NCI-H82 (cell line): ENCODE data around the gene FASN.
"Not testable (repeated sequence)": the region's sequence is repeated elsewhere in the genome, so short reads cannot be mapped to it uniquely, and the experiment has no call there.

ENCODE experiments used
- DNase-seq: peaks from one replicate; lab custom pipeline; 2025; lab: John Stamatoyannopoulos, UW

FASN gene

GRCh38 chr17:82098169-82098938 is at the start of gene FASN:
Gene FASN (minus strand): TSS chr17:82098236. CDS start chr17:82096445, 1,791 bp downstream.
- peak; percentile 97 for DNase-seq

- no peak for DNase-seq
Measured at GRCh38 chr17:82146663-82147654, 48.9 kb upstream of the FASN start.

- DNase-seq, result no peak
Measured at GRCh38 chr17:82145550-82146155, 47.6 kb upstream of the FASN start.

- DNase-seq, result no peak
Measured at GRCh38 chr17:82143333-82143732, 45.3 kb upstream of the FASN start.

- DNase-seq, result not testable (repeated sequence)
Measured at GRCh38 chr17:82139961-82140360, 41.9 kb upstream of the FASN start.

- no peak for DNase-seq
Measured at GRCh38 chr17:82138511-82138992, 40.5 kb upstream of the FASN start.

GRCh38 chr17:82134101-82134500 is 36.1 kb upstream of the FASN start:
- no peak for DNase-seq

- not testable (repeated sequence) for DNase-seq
Measured at GRCh38 chr17:82133166-82133953, 35.3 kb upstream of the FASN start.

GRCh38 chr17:82129095-82129494 is 31.1 kb upstream of the FASN start:
- peak; percentile 17 for DNase-seq

GRCh38 chr17:82128287-82128686 is 30.3 kb upstream of the FASN start:
- DNase-seq, result no peak

GRCh38 chr17:82127704-82128103 is 29.7 kb upstream of the FASN start:
- no peak for DNase-seq

- DNase-seq, result no peak
Measured at GRCh38 chr17:82127315-82127595, 29.2 kb upstream of the FASN start.

GRCh38 chr17:82126556-82127314 is 28.7 kb upstream of the FASN start:
- DNase-seq, result no peak

GRCh38 chr17:82124101-82124500 is 26.1 kb upstream of the FASN start:
- no peak for DNase-seq

GRCh38 chr17:82121660-82122629 is 23.9 kb upstream of the FASN start:
- no peak for DNase-seq

GRCh38 chr17:82121246-82121645 is 23.2 kb upstream of the FASN start:
- DNase-seq, result peak; percentile 12

- no peak for DNase-seq
Measured at GRCh38 chr17:82120148-82120547, 22.1 kb upstream of the FASN start.

GRCh38 chr17:82118815-82119380 is 20.9 kb upstream of the FASN start:
- DNase-seq, result no peak

- no peak for DNase-seq
Measured at GRCh38 chr17:82118168-82118814, 20.3 kb upstream of the FASN start.
